SH-SY5Y (cell line): ENCODE results near the gene MCF2L.

ENCODE experiments used
- GATA2 ChIP-seq: IDR thresholded peaks from 2 replicates; pipeline ENCODE4 v1.6.1; 2011; ENCODE audit warnings: mild to moderate bottlenecking, low read depth, low read length
- GATA3 ChIP-seq: IDR thresholded peaks from 2 replicates; pipeline ENCODE4 v1.6.1; 2011; ENCODE audit warnings: low read depth, mild to moderate bottlenecking, low read length, moderate library complexity

Gene MCF2L

DNA sequence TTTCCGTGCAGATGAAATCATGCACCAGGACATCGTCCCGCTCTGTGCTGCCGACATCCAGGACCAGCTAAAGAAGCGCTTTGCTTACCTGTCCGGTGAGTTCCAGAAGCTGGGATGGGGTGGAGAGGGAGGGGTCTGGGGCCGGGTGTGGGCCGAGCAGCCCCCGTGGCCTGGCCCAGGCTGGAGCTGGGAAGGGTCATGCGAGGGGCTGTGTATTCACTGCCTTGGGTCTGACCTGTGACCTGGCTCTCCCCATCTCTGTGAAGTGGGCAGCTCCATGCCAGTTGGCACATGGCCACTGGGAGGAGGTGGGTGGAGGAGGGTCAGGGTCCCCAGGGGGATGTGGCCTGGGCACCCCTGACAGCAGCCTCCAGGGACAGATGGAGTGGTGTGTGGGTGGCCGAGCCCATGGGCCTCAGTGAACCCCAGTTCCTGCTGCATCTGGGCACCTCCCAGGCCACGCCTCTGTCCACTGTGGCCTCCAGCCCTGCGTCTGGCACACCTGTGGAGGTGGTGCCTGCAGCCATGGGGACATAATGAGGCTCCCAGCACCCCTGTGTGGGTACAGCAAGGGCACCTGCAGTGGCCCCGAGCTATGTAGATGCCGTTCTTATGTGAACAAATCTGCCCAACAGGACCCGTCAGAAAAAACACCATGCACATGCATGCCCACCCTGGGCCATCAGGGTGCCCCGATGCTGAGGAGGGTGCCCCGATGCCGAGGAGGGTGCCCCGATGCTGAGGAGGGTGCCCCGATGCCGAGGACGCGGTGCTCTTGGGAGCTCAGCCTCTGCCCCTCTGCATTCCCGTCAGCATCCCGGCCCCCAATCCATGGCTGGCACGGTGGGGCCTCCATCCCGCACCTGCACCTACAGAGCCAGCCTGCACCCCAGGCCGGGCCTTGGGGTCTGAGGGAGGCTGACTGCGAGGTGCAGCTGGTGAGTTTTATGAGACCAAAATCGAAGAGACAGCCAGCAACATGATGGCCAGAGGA, 46.0 kb downstream of the MCF2L start:
- TF ChIP-seq GATA2 (no peak), GATA3 (no peak)

DNA sequence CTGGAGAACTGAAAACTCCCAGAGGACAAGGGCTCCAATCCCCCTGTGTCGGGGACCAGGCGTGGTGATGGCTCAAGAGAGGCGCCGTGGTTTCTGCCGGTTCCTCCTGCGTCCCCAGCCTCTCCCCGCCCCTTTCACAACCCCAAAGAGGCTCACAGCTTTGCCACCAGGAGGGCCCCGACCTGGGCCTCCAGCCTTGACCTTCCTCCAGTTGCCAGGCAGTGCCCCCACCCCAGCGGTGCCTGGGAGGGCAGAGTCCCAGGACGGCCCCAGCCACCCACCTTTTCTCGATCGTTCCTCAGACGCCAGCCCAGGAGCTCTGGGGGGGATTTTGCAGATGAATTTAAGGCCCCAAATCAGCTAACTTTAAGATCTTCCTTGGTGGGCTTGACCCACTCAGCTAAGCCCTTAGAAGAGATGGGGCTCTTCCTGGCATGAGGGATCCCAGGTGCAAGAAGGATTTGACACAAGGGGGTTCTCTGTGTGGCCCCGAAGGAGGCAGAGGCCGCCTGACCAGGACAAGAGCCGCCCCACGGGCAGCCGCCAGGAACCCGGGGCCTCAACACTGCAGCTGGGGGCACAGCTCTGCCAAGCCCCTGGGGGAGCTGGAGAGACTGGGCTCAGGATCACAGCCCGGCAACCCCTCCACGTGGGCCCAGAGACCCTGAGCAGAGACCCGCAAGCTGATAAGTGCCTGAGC, 47.0 kb downstream of the MCF2L start:
- no peak for TF ChIP-seq GATA3
- no peak for TF ChIP-seq GATA2

DNA sequence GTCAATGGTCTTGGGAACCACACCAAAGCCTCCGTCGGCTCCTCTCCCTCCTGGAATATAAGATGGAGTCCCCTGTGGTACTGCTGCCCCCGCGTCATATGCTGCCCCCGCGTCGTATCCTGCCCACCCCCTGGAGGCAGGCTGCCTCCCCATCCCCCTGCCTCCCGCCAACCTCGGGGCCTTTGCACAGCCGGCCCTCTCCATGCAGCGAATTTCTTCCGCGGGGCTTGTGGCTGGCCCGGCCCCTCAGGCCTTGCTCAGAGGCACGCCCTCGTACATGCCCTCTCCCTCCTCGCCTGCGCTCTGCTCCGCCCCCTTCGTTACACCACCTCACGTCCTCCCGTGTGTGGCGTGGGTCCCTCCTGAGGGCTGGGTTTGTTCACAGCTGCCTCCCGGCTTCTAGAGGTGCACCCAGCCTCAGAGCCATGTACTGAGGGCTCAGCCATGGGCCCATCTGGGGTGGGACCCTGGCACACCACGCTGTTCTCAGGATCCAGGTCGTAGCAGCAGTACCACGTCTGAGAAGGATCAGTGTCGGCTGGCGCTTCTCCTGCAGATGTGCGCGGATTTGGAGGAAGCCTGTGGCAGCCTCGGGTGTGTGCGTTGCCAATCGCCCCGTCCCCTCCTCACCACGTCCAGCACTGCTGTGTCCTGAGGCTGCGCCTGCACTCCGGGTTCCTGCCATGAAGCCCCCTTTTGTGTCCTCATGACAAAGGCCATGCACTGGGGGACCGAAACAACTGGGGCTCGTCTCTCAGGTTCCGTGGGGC, 47.7 kb downstream of the MCF2L start:
- TF ChIP-seq GATA3 (no peak), GATA2 (no peak)

DNA sequence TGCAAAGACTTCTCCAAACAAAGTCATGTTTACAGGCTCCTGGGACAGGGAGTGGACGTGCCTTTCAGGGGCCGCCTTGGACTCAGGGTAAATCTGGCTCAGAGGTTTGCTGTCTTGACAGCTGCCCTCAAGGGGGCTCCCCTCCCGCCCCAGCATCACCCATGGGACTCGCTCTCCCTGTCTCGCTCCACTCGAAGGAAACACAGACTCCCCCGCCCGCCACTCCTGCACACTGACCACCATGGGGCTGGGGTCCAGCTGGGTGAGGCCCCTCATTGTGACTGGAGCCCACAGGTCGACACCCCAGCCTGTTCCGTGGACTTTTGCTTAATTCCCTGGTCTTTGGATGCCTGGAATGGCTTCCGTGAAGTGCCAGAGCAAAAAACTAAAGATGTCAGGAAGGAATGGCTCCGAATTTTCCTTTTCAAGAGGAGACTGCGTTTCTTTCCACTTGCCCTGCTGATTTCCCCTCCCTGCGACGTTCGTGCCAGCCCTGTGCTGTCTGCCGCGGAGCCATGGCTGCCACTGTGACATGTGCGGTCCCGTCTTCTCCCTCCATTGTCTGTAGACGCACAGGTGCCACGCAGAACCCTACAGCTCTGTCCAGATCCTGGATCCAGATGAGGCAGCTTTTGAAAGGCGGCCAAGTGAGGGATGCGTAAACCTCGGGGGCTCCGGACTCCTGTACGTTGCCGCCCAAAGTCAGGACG, 48.6 kb downstream of the MCF2L start:
- no peak for TF ChIP-seq GATA2
- no peak for TF ChIP-seq GATA3

DNA sequence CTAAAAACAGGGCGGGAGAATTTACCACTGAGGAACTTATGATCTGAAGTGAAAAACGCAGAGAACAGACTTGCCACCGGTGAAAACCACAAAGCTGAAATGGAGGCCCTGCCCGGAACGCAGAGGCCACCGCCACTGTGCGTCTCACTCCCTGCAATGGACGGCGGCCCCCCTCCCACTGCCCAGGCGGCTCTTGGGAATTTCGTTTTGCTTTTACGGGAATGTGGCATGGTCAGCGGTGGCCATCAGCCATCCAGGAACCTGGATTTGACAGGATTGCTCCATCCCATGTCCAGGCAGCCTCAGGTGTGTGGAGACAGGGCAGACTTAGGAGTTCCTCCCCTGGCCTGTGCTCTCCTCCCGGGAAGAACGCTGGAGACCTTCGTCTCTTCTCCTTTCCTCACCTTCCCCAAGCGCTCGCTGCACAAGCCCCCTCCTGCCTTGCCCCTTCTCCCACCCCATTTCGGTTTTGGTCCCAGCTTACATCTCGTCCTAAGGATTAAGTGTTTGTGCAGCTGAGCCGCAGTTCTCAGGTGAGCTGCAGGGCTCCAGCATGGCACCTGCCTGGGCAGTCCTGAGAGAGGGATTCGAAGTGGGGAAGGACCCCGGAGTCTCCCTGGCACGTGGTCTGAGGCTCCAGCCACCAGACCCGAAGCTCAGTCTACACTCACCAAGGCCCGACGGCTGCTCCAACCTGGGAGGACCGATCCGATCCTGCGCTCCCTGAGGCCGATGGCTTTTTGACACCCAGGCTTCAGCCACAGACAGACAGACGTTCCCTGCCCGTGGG, 49.9 kb downstream of the MCF2L start:
- TF ChIP-seq GATA3, result no peak
- TF ChIP-seq GATA2, result no peak

DNA sequence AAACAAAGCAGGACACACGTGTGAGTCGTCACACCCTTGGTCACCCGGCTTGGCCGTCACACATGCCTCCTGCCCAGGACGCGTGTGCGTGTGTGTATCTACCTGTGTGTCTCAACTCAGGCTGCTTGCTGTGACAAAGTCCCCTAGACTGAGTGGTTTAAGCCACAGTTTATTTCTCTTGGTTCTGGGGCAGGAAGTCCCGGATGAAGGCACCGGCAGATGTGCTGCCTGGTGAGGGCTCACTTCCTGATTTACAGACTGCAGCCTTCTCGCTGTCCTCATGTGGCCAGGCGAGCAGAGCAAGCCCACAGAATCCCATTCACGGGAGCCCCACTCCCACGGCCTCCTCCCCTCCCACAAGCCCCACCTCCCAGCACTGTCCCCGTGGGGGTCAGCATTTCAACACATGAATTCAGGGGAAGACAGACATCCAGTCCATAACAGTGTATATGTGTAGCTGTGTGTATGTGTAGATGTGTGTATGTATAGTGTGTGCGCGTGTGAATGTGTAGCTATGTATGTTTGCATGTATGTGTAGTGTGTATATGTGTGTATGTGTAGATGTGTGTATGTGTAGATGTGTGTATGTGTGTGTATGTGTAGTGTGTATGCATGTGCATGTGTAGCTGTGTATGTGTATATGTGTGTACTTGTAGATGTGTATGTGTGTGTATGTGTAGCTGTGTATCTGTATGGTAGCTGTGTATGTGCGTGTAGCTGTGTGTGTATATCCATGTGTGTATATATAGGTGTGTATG, 51.5 kb downstream of the MCF2L start:
- TF ChIP-seq GATA2 (no peak), GATA3 (no peak)

DNA sequence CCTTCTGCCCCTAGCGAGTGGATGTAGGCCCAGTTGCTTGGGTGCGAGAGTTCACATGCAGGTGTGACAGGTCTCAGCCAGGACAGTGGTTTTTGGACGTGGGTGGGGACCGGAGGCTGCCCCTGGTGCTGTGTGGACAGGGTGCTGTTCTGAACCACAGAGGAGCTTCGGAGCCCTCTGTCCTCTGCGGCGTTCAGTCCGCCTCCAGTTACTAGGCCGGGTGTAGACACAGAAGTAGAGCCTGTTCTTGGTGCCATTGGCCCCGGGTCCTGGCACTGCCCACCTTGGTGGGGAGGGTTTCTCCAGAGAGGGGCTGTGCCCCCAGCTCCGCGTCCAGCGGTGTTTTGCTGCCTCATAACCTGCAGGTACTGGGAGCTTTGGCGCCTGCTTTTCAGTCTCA, 52.4 kb downstream of the MCF2L start:
- no peak for TF ChIP-seq GATA3

DNA sequence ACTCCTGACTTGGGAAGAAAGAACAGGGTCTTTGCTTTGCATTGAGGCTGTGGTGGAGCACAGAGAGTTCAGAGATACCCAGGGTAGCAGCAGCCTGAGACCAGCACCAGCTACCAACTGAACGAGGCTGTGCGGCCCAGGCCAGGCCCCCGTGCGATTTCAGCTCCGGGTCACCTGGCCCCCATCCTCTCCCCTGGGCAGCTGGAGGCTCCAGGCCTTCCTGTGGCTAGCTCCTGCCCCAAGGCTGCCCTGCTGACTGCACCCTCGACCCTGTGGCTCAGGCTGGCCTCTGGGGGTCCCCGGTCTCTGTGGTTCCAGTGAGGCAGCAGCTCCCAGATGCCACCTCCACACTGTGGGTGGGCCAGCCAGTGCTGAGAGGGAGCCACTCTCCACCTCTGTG, 52.8 kb downstream of the MCF2L start:
- TF ChIP-seq GATA3 (no peak), GATA2 (no peak)

DNA sequence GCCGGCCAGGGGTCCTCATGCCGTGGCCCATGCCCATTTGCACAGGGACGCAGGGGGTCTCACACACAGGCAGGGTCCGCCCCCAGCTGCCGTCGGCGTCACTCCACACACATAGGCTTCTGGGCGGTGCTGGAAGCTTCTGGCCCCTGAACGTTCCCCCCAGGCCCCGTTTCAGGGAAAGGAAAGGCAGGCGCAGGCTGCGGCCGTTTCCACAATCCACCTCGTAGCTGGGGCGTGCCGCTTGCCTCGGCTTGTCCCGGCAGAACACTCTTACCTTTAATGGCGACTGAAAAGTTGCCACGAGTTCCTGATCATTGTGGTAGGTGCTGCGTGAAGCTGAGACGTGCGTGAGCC, 53.4 kb downstream of the MCF2L start:
- TF ChIP-seq GATA2, result no peak
- no peak for TF ChIP-seq GATA3

DNA sequence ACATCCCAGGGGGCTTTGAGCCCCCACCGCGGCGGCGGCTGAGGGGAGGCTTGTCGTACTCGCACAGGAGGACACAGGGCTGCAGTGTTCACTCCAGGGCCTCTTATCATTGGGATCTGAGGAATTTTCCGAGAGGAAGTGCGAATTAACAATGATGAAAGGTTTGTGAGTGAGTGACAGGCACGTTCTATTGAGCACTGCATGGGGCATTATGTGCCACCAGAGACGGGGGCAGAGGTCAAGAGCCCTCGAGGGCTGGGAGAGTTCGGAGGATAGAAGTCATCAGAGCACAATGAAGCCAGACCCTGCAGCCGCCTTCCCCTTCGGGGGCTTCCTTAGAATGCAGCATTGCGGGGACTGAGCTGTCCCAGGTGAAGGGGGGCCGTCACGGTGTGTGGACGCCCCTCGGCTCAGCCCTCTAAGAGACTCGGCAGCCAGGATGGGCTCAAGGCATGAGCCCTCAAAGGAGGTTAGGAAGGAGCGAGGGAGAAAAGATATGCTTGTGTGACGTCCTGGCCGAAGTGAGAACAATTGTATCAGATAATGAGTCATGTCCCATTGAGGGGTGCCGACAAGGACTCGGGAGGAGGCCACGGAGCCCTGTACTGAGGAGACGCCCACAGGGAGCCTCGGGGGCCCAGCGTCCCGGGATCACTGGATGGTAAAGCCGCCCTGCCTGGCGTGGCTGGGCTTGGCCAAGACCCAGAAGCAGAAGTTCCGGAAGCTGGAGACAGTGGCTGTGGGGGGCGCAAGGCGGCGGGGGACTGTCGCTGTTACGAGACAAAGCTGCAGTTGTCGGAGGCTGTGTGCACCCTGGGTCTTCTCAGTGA, 53.9 kb downstream of the MCF2L start:
- no peak for TF ChIP-seq GATA3
- TF ChIP-seq GATA2, result no peak; the same call in 1 of the 2 replicates

DNA sequence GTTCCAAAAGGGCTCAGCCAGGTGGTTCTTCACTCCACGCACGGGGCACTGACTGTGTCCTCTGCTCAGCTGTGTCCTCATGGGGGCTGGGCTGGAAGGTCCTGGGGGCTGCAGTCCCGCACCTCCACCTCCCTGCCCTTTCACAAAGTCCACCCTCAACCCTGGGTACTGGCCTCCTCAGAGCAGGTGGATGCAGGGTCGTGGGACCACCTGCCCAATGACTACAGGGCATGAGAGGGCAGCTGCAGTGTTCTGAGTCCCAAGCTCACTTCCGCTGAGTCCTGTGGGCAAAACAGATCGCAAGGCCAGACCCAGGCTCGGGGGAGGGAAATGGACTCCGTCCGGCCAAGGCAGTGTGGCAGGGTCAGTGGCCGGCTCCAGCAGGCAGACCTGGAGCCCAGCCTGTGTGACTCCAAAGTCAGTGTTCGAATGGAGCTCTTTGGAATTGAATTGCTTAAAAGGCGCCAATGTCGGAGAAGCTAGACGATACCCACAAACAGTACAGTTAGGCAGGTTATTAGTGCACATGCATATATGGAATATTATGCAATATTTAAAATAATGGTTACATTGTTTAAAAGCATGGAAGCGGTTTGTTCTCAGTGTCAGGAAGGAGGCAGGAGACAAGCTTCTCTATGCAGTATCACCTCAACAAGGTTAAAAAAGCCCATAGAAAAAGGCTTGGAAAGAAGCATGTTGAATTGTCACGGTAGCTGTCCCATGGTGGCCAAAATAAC, 54.8 kb downstream of the MCF2L start:
- no peak for TF ChIP-seq GATA2
- TF ChIP-seq GATA3, result no peak

DNA sequence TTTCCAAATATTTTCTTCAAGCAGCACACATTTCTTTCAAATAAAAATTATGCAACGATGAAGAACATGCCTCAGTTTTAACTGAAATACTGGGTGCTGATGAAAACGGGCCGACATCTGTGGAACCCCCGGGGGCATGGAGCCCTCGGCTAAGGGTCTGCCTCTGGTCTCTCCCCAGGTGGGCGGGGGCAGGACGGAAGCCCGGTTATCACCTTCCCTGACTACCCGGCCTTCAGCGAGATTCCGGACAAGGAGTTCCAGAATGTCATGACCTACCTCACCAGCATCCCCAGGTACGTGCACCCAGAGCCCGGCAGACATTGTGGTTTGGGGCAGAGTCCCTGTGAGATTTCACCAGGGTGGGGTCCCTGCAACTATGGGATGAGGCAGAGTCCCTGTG, 55.5 kb downstream of the MCF2L start:
- TF ChIP-seq GATA2, result no peak

DNA sequence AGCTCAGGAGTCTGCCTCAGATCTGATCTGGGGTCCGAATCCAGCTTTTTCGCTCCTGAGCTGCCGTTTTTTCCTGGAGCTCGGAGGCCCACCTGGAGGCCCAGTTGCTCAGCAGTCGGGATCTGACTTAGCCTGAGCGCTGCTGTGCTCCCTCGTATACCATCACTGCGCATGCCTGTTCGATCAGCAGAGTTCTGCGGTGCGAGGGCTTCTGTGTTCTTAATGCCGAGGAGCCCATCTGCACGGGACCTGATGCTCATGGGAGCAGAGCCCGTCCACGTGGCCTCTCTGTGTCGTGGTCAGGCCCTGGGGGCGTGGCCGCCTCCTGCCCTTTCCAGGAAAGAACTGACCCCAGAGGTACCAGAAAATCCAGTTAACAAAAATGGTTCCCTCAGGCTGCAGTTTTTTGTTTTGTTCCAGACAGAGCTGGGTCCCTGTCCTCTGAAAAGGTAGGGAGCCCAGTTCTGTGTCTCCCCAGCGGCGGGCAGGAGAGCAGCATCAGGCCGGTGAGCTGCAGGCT, 57.4 kb downstream of the MCF2L start:
- no peak for TF ChIP-seq GATA3
- no peak for TF ChIP-seq GATA2
